GM12878 (cell line): ENCODE measurements around the gene LCA5. TPM values are rescaled to one million over a fixed set of nuclear protein-coding genes. Genes with fewer than 3 reads are reported as not detected.

Source experiments
- E4F1 ChIP-seq: fragments of 450-650 bp; IDR thresholded peaks from 2 replicates; pipeline ENCODE4 v1.6.1; 2018; ENCODE audit warnings: borderline replicate concordance, mild to moderate bottlenecking; ENCODE audit not compliant: partially characterized antibody
- MEF2A ChIP-seq: IDR thresholded peaks from 2 replicates; pipeline ENCODE4 v1.6.1; 2011; ENCODE audit warnings: low read depth, mild to moderate bottlenecking, low read length, moderate library complexity; ENCODE audit not compliant: insufficient read depth
- PAX5 ChIP-seq: IDR thresholded peaks from 2 replicates; pipeline ENCODE4 v1.6.1; 2011; ENCODE audit warnings: low read depth, low read length, borderline replicate concordance
- RB1 ChIP-seq: fragments of 450-650 bp; formaldehyde crosslinking; IDR thresholded peaks from 2 replicates; pipeline ENCODE4 v1.6.1; 2017; ENCODE audit warnings: mild to moderate bottlenecking, borderline replicate concordance
- SKIL ChIP-seq: fragments of 450-650 bp; IDR thresholded peaks from 2 replicates; pipeline ENCODE4 v1.6.1; 2017; ENCODE audit warnings: mild to moderate bottlenecking, low read depth, inconsistent platforms; ENCODE audit not compliant: poor library complexity, severe bottlenecking
- YY1 ChIP-seq: IDR thresholded peaks from 2 replicates; pipeline ENCODE4 v1.6.1; 2011; ENCODE audit warnings: low read depth, mild to moderate bottlenecking, low read length
- ZBTB40 ChIP-seq: fragments of 450-650 bp; IDR thresholded peaks from 2 replicates; pipeline ENCODE4 v1.6.1; 2016; ENCODE audit warnings: mild to moderate bottlenecking, moderate library complexity, borderline replicate concordance
- polyA plus RNA-seq, 11 experiments: library from polyadenylated mRNA; depleted of rRNA in 4 of 11; unstranded in 6 of 11; stranded (reverse) in 5 of 11; fragments of >200 nt; fragmentation: Nextera tagmentation in 4 of 11; fragmentation: Illumina TruSeq in 1 of 11; extraction: Ambion mirVana in 4 of 11; extraction: Trizol in 1 of 11; gene quantifications; 1 replicate in 1 of 11; 2 replicates in 10 of 11; pipeline versions ENCODE4 v1.2.1 to v1.2.3, GENCODE V29; 2011 to 2016; ENCODE audit warnings: inconsistent platforms in 2 of 11, missing spikeins in 2 of 11, low read depth in 1 of 11
- total RNA-seq, 4 experiments: library from RNA; depleted of rRNA in 3 of 4; stranded (reverse); fragments of >200 nt in 3 of 4; fragmentation: Illumina TruSeq in 1 of 4; extraction: Trizol in 1 of 4; gene quantifications; 2 replicates each; pipeline versions ENCODE4 v1.2.1 to v1.2.3, GENCODE V29; 2013 to 2021
- TF ChIP-seq, protein P1 (sequence below): IDR thresholded peaks from 2 replicates; pipeline ENCODE4 v1.6.1; 2012; ENCODE audit warnings: low read length, inconsistent platforms
- TF ChIP-seq, protein P2 (sequence below): fragments of 150-350 bp; IDR thresholded peaks from 2 replicates; pipeline ENCODE4 v1.6.1; 2016; ENCODE audit warnings: low read depth, low read length
- TF ChIP-seq, protein P3 (sequence below): fragments of 450-650 bp; IDR thresholded peaks from 2 replicates; pipeline ENCODE4 v1.6.1; 2017; ENCODE audit warnings: mild to moderate bottlenecking, moderate library complexity

The LCA5 gene
- total and polyA plus RNA-seq, 10 of the 15 experiments (the other 5 are each of a cell fraction or from before 2014, with no cell fraction given), result 0.13 to 0.45 (median 0.27) TPM

- no peak for TF ChIP-seq ZBTB40
- TF ChIP-seq MEF2A, result no peak
- TF ChIP-seq, protein P1, sequence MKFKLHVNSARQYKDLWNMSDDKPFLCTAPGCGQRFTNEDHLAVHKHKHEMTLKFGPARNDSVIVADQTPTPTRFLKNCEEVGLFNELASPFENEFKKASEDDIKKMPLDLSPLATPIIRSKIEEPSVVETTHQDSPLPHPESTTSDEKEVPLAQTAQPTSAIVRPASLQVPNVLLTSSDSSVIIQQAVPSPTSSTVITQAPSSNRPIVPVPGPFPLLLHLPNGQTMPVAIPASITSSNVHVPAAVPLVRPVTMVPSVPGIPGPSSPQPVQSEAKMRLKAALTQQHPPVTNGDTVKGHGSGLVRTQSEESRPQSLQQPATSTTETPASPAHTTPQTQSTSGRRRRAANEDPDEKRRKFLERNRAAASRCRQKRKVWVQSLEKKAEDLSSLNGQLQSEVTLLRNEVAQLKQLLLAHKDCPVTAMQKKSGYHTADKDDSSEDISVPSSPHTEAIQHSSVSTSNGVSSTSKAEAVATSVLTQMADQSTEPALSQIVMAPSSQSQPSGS, result no peak
- no peak for TF ChIP-seq SKIL
- no peak for TF ChIP-seq PAX5
- TF ChIP-seq E4F1, result no peak
- no peak for TF ChIP-seq RB1
- TF ChIP-seq, protein P2, sequence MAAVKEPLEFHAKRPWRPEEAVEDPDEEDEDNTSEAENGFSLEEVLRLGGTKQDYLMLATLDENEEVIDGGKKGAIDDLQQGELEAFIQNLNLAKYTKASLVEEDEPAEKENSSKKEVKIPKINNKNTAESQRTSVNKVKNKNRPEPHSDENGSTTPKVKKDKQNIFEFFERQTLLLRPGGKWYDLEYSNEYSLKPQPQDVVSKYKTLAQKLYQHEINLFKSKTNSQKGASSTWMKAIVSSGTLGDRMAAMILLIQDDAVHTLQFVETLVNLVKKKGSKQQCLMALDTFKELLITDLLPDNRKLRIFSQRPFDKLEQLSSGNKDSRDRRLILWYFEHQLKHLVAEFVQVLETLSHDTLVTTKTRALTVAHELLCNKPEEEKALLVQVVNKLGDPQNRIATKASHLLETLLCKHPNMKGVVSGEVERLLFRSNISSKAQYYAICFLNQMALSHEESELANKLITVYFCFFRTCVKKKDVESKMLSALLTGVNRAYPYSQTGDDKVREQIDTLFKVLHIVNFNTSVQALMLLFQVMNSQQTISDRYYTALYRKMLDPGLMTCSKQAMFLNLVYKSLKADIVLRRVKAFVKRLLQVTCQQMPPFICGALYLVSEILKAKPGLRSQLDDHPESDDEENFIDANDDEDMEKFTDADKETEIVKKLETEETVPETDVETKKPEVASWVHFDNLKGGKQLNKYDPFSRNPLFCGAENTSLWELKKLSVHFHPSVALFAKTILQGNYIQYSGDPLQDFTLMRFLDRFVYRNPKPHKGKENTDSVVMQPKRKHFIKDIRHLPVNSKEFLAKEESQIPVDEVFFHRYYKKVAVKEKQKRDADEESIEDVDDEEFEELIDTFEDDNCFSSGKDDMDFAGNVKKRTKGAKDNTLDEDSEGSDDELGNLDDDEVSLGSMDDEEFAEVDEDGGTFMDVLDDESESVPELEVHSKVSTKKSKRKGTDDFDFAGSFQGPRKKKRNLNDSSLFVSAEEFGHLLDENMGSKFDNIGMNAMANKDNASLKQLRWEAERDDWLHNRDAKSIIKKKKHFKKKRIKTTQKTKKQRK, result no peak
- no peak for TF ChIP-seq YY1
- TF ChIP-seq, protein P3, sequence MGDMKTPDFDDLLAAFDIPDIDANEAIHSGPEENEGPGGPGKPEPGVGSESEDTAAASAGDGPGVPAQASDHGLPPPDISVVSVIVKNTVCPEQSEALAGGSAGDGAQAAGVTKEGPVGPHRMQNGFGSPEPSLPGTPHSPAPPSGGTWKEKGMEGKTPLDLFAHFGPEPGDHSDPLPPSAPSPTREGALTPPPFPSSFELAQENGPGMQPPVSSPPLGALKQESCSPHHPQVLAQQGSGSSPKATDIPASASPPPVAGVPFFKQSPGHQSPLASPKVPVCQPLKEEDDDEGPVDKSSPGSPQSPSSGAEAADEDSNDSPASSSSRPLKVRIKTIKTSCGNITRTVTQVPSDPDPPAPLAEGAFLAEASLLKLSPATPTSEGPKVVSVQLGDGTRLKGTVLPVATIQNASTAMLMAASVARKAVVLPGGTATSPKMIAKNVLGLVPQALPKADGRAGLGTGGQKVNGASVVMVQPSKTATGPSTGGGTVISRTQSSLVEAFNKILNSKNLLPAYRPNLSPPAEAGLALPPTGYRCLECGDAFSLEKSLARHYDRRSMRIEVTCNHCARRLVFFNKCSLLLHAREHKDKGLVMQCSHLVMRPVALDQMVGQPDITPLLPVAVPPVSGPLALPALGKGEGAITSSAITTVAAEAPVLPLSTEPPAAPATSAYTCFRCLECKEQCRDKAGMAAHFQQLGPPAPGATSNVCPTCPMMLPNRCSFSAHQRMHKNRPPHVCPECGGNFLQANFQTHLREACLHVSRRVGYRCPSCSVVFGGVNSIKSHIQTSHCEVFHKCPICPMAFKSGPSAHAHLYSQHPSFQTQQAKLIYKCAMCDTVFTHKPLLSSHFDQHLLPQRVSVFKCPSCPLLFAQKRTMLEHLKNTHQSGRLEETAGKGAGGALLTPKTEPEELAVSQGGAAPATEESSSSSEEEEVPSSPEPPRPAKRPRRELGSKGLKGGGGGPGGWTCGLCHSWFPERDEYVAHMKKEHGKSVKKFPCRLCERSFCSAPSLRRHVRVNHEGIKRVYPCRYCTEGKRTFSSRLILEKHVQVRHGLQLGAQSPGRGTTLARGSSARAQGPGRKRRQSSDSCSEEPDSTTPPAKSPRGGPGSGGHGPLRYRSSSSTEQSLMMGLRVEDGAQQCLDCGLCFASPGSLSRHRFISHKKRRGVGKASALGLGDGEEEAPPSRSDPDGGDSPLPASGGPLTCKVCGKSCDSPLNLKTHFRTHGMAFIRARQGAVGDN, result no peak
These were observed 33.8 kb upstream of the LCA5 start (continued) for GRCh38 chr6:79571030-79571367.
